ENCODE results near the gene TXK.
A peak's percentile ranks its signal among the peaks of the same experiment; 100 is the strongest.

TXK gene

GRCh38 chr4:48130100-48130499 lies 4.0 kb downstream of the TXK start:
- TF ChIP-seq WT1 (tag by site-specific recombination; IDR thresholded peaks at IDR 0.05): no peak
- Histone ChIP-seq H3K4me1 (ENCODE audit: control insufficient read depth, insufficient read depth, low read length) (no peaks in the 10 kb centered on the region), H3K4me3 (ENCODE audit: low read depth, low read length) (no peak overlapping the region), H3K27ac (ENCODE audit: extremely low read depth, low read depth, low read length) (no peak overlapping the region), H3K9me3 (ENCODE audit: control insufficient read depth, insufficient read depth, low read depth, low read length) (no peaks in the 10 kb centered on the region), H3K36me3 (ENCODE audit: control insufficient read depth in 2 of 2, insufficient read depth in 1 of 2, low read length in 2 of 2) (no peaks in the 10 kb centered on the region)
- ChIA-PET POLR2A (no interaction called here), CTCF (interaction anchor here (1.5 to 3.5 kb wide), 3 partner anchors 10 to 145 kb away, joined by 4 to 19 read pairs (median 5); no protein-coding TSS in a partner anchor)

- Histone ChIP-seq H3K9me3 (ENCODE audit: control insufficient read depth, insufficient read depth, low read depth, low read length) (no peaks in the 10 kb centered on the region), H3K4me3 (ENCODE audit: low read depth, low read length) (no peak overlapping the region), H3K36me3 (ENCODE audit: control insufficient read depth in 2 of 2, insufficient read depth in 1 of 2, low read length in 2 of 2) (no peaks in the 10 kb centered on the region), H3K27ac (ENCODE audit: extremely low read depth, low read depth, low read length) (no peak overlapping the region), H3K4me1 (ENCODE audit: control insufficient read depth, insufficient read depth, low read length) (no peaks in the 10 kb centered on the region)
- ChIA-PET POLR2A (no interaction called here), CTCF (interaction anchor here (0.5 to 3.5 kb wide), 4 partner anchors 10 to 217 kb away, joined by 3 to 19 read pairs (median 4); no protein-coding TSS in a partner anchor)
- no peak for TF ChIP-seq ZNF214 (tag by site-specific recombination; IDR thresholded peaks at IDR 0.05; ENCODE audit: borderline replicate concordance)
- no peak for TF ChIP-seq PRDM2 (tag by site-specific recombination; IDR thresholded peaks at IDR 0.05; ENCODE audit: borderline replicate concordance)
- no peak for TF ChIP-seq ZNF24 (tag by site-specific recombination; IDR thresholded peaks at IDR 0.05)
- TF ChIP-seq ZNF248 (tag by site-specific recombination; IDR thresholded peaks at IDR 0.05): no peak
Observed at GRCh38 chr4:48129307-48130014, 4.6 kb downstream of the TXK start.

GRCh38 chr4:48127682-48128404 lies 6.2 kb downstream of the TXK start:
- Histone ChIP-seq H3K4me1 (ENCODE audit: control insufficient read depth, insufficient read depth, low read length) (no peaks in the 10 kb centered on the region), H3K9me3 (ENCODE audit: control insufficient read depth, insufficient read depth, low read depth, low read length) (no peaks in the 10 kb centered on the region), H3K4me3 (ENCODE audit: low read depth, low read length) (no peak overlapping the region), H3K36me3 (ENCODE audit: control insufficient read depth in 2 of 2, insufficient read depth in 1 of 2, low read length in 2 of 2) (no peaks in the 10 kb centered on the region), H3K27ac (ENCODE audit: extremely low read depth, low read depth, low read length) (no peak overlapping the region)
- ChIA-PET POLR2A (interaction anchor here (0.6 to 1.1 kb wide), 3 partner anchors 111 to 781 kb away, joined by 3 to 6 read pairs (median 3); partner anchors contain the start of genes CNGA1, NIPAL1 and SLAIN2), CTCF (interaction anchor here (0.5 to 3.5 kb wide), 9 partner anchors 12 to 418 kb away, joined by 3 to 19 read pairs (median 4); no protein-coding TSS in a partner anchor)
- TF ChIP-seq ZBTB26 (tag by site-specific recombination; optimal IDR thresholded peaks at IDR 0.05) (no peak), ZNF692 (tag by site-specific recombination; IDR thresholded peaks at IDR 0.05) (peak; percentile 85), ZNF580 (tag by site-specific recombination; IDR thresholded peaks at IDR 0.05) (no peak), ZNF623 (tag by site-specific recombination; IDR thresholded peaks at IDR 0.05) (no peak), ZNF621 (tag by site-specific recombination; IDR thresholded peaks at IDR 0.05) (no peak), ZNF843 (tag by site-specific recombination; IDR thresholded peaks at IDR 0.05) (no peak), ZNF610 (tag by site-specific recombination; IDR thresholded peaks at IDR 0.05; ENCODE audit: borderline replicate concordance) (no peak), ZNF155 (tag by site-specific recombination; IDR thresholded peaks at IDR 0.05) (no peak), ZNF747 (tag by site-specific recombination; IDR thresholded peaks at IDR 0.05) (no peak), ZNF654 (tag by site-specific recombination; IDR thresholded peaks at IDR 0.05; ENCODE audit: low read depth) (peak; percentile 55), ZNF768 (tag by site-specific recombination; IDR thresholded peaks at IDR 0.05) (no peak), CTCF (tag by site-specific recombination; IDR thresholded peaks at IDR 0.05) (peak; percentile 49), HOXD13 (CRISPR knock-in tag; IDR thresholded peaks at IDR 0.05; ENCODE audit: borderline replicate concordance) (no peak)

Data from HEK293 (cell line).